ENCODE data around the gene EIF1B.

- TF ChIP-seq CTCF (conservative IDR thresholded peaks at IDR 0.05; ENCODE audit: low read depth, low read length) (no peak), EZH2 (IDR thresholded peaks at IDR 0.05; ENCODE audit: borderline replicate concordance, low read depth, low read length, poor library complexity, severe bottlenecking) (no peak)
These were observed 1.2 kb downstream of the EIF1B start for GRCh38 chr3:40310705-40311104.

Data from A673 (cell line).